Renal cortex interstitium (tissue), 15 donors: ENCODE measurements around the gene MYPOP. TPM values are rescaled to one million over a fixed set of nuclear protein-coding genes. Genes with fewer than 3 reads are reported as not detected.

Source experiments
- DNase-seq, 11 donors: peaks; one replicate each; pipeline ENCODE4 v3.0.0-alpha.2; 2013; ENCODE audit warnings: low read depth in 9 of 11, low spot score in 4 of 11; ENCODE audit errors: extremely low read depth in 1 of 11
- long read RNA-seq, 16 experiments: transcript quantifications; one replicate each; lab custom pipeline, GENCODE V29; 2026
- polyA plus RNA-seq, 3 donors: library from polyadenylated mRNA; unstranded; fragments of 120-200 nt; gene quantifications; one replicate each; pipeline ENCODE4 v1.2.1, GENCODE V29; 2013; ENCODE audit not compliant: insufficient read length in 3 of 3

MYPOP gene, protein sequence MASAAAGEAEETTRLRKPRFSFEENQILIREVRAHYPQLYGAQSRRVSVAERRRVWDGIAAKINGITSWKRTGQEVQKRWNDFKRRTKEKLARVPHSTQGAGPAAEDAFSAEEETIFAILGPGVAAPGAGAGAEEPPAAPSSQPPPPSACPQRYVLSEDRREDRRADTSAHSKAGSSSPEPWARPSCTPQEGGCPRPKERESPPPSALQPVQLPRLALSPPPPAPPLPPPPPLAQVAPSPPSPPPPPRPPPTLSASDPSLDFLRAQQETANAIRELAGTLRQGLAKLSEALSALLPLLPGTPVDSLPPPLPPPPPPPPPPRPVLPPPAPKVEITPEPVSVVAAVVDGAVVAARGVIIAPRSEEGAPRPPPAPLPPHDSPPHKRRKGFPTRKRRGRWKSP
- 1 to 10 TPM; 2.8 to 5.9 (median 4.8) TPM for polyA plus RNA-seq
- long read RNA-seq, donor 1, partial matches to known transcripts = 0 of 3 reads
- long read RNA-seq, donor 1, other reads (novel, unspliced or antisense) = 0 of 3 reads
- long read RNA-seq, donor 2, partial matches to known transcripts = 0 of 2 reads
- long read RNA-seq, donor 2, other reads (novel, unspliced or antisense) = 0 of 2 reads
- long read RNA-seq, donor 3, partial matches to known transcripts = 0 of 3 reads
- long read RNA-seq, donor 3, other reads (novel, unspliced or antisense) = 0 of 3 reads
- long read RNA-seq, donor 4, partial matches to known transcripts = 0 of 4 reads
- long read RNA-seq, donor 4, other reads (novel, unspliced or antisense) = 0 of 4 reads
- long read RNA-seq, donor 5, transcript MYPOP-201 (3 exons, 1,890 nt) = major isoform, 5 of 5 reads
- long read RNA-seq, donor 5, partial matches to known transcripts = 0 of 5 reads
- long read RNA-seq, donor 5, other reads (novel, unspliced or antisense) = 0 of 5 reads
- long read RNA-seq, donor 6, partial matches to known transcripts = 0 of 4 reads
- long read RNA-seq, donor 6, other reads (novel, unspliced or antisense) = 0 of 4 reads
- long read RNA-seq, donor 7, partial matches to known transcripts = 0 of 1 reads
- long read RNA-seq, donor 7, other reads (novel, unspliced or antisense) = 0 of 1 reads
- long read RNA-seq, donor 8, partial matches to known transcripts = 0 of 3 reads
- long read RNA-seq, donor 8, other reads (novel, unspliced or antisense) = 0 of 3 reads
- long read RNA-seq, donor 9, partial matches to known transcripts = 0 of 3 reads
- long read RNA-seq, donor 9, other reads (novel, unspliced or antisense) = 0 of 3 reads
- long read RNA-seq, donor 10, partial matches to known transcripts = 0 of 3 reads
- long read RNA-seq, donor 10, other reads (novel, unspliced or antisense) = 0 of 3 reads
- long read RNA-seq, donor 11, partial matches to known transcripts = 0 of 4 reads
- long read RNA-seq, donor 11, other reads (novel, unspliced or antisense) = 0 of 4 reads
- long read RNA-seq, donor 12, partial matches to known transcripts = 0 of 1 reads
- long read RNA-seq, donor 12, other reads (novel, unspliced or antisense) = 0 of 1 reads
- long read RNA-seq, donor 13, transcript MYPOP-201 (3 exons, 1,890 nt) = major isoform, 5 of 5 reads
- long read RNA-seq, donor 13, partial matches to known transcripts = 0 of 5 reads
- long read RNA-seq, donor 13, other reads (novel, unspliced or antisense) = 0 of 5 reads
- long read RNA-seq, donor 14 = 0 reads
- long read RNA-seq, donor 15, partial matches to known transcripts = 0 of 1 reads
- long read RNA-seq, donor 15, other reads (novel, unspliced or antisense) = 0 of 1 reads
- long read RNA-seq, donor 16, transcript MYPOP-201 (3 exons, 1,890 nt) = major isoform, 11 of 16 reads
- long read RNA-seq, donor 16, partial matches to known transcripts = 5 of 16 reads
- long read RNA-seq, donor 16, other reads (novel, unspliced or antisense) = 0 of 16 reads

DNA sequence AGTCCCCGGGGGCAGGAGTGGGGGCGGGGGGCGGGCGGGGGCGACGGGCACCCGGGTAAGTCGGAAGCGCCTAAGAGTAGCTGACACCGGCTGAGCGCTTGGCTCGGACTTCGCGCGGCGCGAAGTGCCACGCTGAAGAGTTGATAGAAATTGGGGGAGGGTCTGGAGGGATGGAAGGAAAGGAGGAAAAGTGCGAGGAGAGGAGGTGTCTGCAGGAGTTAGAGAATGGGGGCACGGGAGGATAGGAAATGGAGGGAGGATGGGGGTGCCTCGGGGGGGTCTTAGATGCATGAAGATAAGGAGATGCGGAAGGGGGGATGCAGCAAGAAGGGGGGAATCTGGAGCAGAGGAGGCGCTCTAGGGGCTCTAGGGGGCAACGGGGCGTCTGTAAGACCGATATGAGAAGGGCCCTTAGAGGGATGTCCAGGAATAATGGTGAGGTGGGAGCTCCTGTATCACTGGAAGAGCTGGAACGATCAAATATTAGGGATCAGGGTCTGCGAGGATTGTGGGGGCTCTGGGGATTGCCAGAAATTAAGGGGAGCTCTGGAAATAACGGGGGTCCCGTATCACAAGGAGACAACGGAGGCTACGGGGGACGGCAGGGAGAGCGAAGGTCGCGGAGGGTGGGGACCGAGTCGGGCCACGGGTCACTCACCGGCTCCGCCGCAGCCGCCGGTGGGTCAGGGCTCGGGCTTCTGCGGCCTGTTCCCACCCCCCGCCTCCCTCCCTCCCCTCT, at the start of gene MYPOP:
Gene MYPOP (minus strand): TSS at position 702 of the 739 bp plus-strand sequence. CDS start 840 bp downstream, outside the sequence.
- no peak for DNase-seq

DNA sequence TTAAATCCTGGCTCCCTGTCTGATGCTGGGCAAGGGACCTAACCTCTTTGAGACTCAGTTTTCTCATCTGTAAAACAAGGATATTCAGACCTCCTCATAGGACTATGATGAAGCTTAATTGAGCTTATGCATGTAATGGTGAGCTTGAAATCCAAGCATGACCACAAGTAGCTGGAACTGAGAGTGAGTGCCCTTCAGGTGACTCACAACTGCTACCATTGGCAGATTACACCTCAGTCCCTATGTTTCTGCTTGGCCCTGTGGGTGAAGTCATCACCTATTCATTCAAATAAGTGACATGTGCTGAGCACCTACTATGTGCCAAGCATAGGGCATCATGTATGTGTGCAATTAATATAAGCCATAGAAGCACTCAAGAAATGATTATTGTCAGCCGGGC, 45.5 kb upstream of the MYPOP start:
- no peak for DNase-seq

DNA sequence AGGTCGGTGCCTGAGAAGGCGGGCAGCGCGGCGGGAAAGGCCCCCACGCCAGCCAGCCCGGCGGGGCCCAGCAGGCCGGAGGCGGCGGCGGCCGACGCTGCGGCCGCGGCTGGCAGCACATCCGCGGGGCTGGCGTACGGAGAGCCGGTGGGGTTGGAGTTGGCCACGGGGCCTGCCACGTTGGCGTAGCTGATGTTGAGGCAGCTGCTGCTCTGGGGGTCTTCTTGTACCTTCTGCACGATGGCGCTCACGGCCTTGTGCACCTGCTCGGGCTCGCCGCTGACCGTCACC, 38.0 kb upstream of the MYPOP start:
- no peak for DNase-seq

DNA sequence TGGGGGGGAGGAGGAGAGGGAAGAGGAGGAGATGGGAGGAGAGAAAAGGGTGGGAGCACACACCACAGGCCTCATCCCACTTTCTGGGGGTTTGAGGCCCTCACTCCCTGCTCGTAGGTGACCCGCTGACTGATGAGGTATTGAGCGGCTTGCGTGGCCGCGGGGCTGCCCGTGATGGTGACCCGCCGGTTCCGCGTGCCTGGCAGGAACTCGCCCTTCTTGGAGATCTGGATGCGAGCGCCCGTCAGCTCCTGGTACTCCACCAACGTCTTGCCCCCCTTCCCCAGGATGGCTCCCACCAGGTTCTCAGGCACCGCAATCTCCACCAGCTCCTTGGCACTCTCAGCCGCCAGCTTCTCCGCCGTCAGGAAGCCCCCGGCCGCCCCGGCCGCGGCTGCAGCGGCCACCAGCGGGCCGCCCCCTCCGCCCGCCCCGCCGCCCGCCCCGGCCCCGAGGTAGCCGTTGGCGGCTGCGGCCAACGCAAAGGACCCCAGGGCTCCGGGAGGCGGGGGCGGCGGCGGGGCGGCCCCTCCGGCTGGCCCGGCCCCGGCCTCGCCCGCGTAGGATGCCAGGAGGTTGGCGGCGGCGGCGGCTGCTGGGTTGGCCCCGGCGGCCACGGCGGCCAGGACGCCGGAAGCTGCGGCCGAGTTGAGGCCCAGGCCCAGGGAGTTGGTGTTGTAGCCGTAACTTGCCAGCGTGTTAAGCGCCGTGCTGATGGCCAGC, 37.5 kb upstream of the MYPOP start:
- no peak for DNase-seq

DNA sequence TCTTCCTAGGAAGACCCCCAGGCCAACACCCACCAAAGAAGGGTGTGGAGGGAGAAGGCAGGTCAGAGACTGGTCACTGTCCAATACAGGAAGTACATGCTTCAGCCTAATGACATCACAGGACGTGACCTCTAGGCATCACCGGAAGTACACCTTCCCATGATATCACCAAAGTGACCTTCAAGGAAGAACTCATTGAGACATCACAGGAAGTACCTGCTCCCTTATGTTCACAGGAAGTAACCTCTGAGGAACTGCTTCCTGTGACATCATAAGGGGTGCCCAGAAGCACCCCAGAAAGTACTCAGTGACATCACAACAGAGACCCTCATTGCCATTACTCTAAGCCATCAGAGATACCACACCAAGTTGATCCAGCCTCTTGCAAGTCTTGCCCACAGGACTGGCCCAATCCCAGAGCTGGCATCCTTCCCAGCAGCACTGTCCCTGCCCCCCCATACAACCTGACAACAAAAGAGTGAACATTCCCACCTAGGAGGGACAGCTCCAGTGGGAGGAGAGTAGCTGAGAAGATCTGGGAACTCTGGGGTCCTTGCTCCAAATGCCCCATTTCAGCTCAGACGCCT, 36.4 kb upstream of the MYPOP start:
- DNase-seq = no peak

DNA sequence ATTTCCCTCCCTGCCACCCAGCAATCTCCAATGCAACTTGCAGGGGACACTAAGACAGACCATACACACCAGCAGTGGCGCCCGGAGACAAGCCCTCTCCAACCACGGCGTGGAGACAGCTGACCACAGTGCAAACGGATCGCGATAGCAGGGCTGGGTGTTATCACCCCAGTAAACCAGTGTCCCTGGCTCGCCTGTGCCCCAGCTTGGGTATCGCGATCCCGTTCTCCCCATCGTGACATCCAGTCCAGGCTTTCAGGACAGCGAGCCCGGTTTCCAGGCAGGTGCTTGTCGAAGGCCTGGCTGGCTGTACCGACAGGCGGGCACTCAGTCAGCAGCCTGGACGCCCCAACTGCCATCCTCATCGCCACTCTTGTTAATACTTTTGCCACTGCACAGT, 32.9 kb upstream of the MYPOP start:
- no peak for DNase-seq

DNA sequence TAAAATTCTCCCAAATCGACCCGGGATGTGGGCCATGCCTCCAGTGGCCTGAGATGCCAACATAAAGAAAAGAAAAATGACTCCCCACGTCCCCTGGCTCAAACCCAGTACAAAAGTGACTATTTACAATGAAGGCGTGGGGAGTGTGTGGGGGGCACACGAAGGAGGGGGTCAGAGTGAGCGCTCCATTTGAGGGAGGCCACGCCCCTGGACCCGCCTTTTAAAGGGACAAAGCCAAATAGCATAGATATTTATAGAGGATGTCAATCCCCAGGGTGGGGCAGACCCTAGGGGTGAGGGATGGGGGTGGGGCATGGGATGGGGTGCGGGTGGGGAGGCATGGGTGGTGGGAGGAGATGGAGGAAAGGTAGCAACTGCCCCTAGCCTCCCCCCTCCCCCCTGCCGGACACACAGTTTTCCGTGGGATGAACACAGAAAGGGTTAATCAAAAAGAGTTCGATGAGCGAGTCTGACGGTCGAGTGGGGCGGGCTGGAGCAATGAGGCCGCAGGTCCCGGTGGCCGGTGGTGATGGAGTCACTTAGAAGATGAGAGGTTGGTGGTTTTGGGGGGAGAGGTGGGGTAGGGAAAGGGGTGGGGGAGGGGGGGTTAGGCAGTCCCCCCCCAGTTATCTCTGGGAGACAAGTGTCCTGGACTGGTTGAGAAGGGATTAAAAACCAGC, 32.3 kb upstream of the MYPOP start:
- no peak for DNase-seq

DNA sequence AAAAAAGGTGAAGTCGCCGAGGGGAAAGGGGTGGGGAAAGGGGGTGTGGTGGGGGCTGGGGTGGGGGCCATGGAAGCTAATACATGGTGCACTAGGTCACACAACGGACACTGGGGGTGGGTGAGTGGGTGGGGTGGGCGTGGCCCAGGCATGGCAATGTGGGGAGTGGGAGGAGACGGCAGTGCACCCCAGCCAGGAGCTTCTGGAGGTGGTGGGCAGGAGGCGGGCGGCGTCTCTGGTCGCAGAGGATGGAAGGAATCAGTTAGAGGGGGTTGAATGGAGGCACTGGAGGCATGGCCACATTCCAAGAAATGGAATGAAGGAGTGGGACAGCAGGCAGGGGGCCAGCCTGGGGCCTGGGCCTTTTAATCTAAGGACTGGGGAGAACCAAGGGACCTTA, 31.3 kb upstream of the MYPOP start:
- no peak for DNase-seq

DNA sequence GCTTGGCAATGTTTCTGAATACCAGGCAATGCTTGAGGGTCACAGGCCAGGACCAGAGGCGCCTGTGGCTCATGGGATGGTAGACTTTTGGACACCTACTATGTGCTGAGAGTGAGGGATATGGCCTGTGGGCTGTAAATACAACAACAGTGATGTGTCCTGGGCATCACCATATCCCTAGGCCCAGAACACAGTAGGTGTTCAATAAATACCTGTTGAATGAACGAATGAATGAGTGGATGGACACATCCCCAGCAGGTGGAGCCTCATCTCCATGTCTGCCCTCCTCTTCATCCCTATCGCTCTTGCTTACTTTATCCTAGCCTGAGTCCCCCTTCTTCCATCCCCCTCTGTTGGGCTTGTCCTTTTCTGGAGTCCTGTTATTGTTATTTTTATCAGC, 28.6 kb upstream of the MYPOP start:
- DNase-seq = no peak

DNA sequence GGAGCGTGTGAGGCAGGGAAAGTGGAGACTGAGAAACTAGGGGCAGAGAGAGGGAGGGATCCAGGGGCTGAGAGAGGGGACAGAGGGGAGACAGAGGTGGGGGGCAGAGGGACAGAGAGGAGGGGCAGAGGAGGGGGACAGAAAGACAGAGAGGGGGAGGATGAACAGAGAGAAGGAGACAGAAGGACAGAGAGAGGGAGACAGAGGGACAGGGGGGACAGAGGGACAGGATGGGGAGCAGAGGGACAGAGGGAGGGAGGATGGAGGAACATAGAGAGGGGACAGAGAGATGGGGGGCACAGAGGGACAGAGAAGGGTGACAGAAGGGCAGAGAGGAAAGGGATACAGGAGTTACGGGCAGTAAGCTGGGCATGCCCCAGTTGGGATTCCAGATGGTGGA, 26.8 kb upstream of the MYPOP start:
- no peak for DNase-seq

DNA sequence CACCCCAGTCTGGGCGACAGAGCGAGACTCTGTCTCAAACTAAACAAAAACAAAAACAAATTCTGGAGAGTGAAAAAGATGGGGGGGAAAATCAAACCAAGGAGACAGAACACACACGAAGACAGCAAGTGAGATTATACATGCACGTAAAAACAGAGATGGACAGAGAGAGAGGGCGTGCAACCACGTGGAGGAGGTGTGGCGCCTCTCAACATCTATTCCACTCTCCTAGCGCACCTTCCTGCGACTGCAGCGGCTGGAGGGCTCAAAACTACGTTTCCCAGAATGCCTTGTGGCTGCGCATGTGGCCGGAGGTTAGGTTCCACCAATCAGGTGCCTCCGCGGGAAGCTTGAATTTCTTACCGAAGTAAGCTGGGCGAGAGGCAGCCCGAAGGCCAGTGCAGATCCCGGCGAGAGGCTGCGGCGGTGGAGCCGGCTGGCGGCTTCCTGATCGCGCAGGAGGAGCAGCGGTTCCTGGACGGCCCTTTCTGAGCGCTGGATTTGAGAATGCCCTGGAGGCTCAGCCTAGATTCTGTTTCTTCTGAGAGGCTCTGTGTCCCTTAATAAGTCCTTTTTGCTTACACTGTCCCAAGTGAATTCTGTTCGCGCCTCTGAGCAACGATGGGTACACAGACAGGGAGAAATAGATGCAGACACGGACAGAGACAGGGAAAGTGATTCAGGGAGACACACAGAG, 25.3 kb upstream of the MYPOP start:
- peak; percentile 62 to 92 (median 83) for DNase-seq

DNA sequence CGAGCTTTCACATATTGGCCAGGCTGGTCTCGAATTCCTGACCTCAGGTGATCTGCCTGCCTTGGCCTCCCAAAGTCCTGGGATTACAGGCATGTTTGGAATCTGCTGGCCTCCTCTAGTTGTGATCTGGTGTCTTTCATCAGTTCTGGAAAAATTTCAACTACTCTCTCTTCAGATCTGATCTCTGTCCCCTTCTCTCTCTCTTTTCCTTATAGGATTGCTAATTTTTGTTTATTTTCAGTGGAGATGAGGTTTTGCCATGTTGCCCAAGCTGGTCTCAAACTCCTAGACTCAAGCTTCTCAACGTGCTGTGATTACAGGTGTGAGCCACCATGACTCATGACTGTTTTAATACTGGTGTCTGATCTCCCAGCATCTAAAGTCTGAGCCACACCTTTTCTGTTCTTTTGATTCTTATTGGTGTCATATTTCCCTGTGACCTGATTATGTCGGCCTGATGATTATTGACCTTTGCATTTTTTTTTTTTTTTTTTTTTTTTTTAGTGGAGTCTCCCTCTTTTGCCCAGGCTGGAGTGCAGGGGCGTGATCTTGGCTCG, 22.6 kb upstream of the MYPOP start:
- no peak for DNase-seq

DNA sequence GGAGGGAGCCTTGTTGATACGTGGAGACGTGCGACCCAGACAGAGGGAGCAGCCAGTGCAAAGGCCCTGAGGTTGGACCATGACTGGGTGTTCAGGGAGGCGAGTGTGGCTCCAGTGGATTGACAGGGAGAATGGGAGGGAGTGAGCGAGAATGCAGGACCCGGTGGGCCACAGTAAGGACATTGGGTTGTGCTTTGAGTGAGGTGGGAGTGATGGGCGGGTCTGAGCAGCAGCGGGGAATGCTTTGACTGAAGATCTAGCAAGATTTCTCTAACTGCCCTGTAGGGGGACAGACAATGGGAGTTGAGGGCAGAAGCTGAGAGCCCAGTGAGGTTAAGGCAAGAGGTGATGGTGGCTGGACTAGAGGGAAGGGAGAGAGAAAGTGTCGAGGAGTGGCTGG, 19.9 kb upstream of the MYPOP start:
- DNase-seq = no peak

DNA sequence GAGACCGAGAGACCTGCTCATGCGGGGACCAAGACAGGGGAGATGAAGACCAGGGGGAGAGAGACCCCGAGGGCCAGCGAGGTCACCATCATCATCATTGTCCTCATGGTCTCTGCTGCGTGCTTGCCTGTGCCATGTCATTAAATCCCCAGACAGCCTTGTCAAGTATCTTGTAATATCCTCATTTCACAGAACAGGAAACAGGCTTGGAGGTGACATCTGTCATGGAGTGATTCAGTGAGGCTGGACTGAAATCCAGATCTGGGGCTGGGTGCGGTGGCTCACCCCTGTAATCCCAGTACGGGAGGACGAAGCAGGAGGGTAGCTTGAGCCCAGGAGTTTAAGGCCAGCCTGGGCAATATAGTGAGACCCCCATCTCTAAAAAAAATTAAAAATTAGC, 18.0 kb upstream of the MYPOP start:
- no peak for DNase-seq

DNA sequence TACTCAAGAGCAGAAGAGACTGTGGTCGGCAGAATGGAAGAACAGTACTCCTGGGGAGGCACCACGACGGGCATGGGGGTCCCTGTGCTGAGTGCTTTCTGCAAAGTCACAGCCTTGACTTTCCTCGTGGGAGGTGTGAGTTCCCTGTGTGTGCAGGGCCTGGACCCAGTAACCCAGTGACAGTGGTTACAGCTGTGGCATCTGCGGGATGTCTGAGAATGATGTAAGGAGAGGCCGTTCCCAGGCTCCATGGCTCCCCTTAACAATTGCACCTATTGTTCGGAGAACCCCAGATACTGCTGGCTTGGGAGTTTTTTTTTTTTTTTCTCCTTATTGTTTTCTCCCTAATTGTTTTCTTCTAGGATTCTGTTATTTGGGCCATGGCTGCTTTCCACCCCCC, 17.3 kb upstream of the MYPOP start:
- DNase-seq = no peak
